Osteocyte (in vitro differentiated cells): ENCODE measurements around the gene HLA-B. TPM values are rescaled to one million over a fixed set of nuclear protein-coding genes. Genes with fewer than 3 reads are reported as not detected.
"Not testable (repeated sequence)": the region's sequence is repeated elsewhere in the genome, so short reads cannot be mapped to it uniquely, and the experiment has no call there.

Source experiments
- DNase-seq: peaks from one replicate; pipeline ENCODE4 v3.0.0; 2021; ENCODE audit warnings: mixed read lengths; ENCODE audit not compliant: unreplicated experiment; ENCODE audit errors: extremely low spot score
- H3K27ac Mint-ChIP-seq: one replicate; pipeline ENCODE4 v1.8.0; 2021; ENCODE audit warnings: mild to moderate bottlenecking, mixed read lengths; ENCODE audit not compliant: unreplicated experiment
- H3K27me3 Mint-ChIP-seq: one replicate; pipeline ENCODE4 v1.8.0; 2021; ENCODE audit warnings: mixed read lengths; ENCODE audit not compliant: unreplicated experiment
- H3K36me3 Mint-ChIP-seq: one replicate; pipeline ENCODE4 v1.8.0; 2021; ENCODE audit warnings: mixed read lengths; ENCODE audit not compliant: unreplicated experiment
- H3K4me1 Mint-ChIP-seq: one replicate; pipeline ENCODE4 v1.8.0; 2021; ENCODE audit warnings: mixed read lengths; ENCODE audit not compliant: unreplicated experiment
- H3K4me3 Mint-ChIP-seq: one replicate; pipeline ENCODE4 v1.8.0; 2021; ENCODE audit warnings: mild to moderate bottlenecking, moderate library complexity, mixed read lengths; ENCODE audit not compliant: unreplicated experiment
- H3K9me3 Mint-ChIP-seq: one replicate; pipeline ENCODE4 v1.8.0; 2021; ENCODE audit warnings: mixed read lengths; ENCODE audit not compliant: unreplicated experiment
- CTCF ChIP-seq: fragments of 200-600 bp; sonication (generic); IDR thresholded peaks from 2 replicates; pipeline ENCODE4 v1.5.0; 2021; ENCODE audit warnings: antibody characterized with exemption, mild to moderate bottlenecking, moderate library complexity
- long read RNA-seq: library from polyadenylated mRNA; unstranded; transcript quantifications from one replicate; pipeline ENCODE4 v2.0.0, GENCODE V29; 2021
- total RNA-seq: library from RNA; stranded (reverse); gene quantifications from 2 replicates; pipeline ENCODE4 v1.2.1, GENCODE V29; 2021

Gene HLA-B
- 642 and 768 TPM in 2 replicates for total RNA-seq
- long read RNA-seq, transcript HLA-B-249 (8 exons, 1,547 nt), result major isoform, 719 of 784 reads
- long read RNA-seq, partial matches to known transcripts, result 39 of 784 reads
- long read RNA-seq, other reads (novel, unspliced or antisense), result 24 of 784 reads

- peaks cover 50% of the 10 kb centered on the region for H3K27me3 Mint-ChIP-seq
- no peaks in the 10 kb centered on the region for H3K9me3 Mint-ChIP-seq
- H3K27ac Mint-ChIP-seq, result peak within 1 kb of the TSS; percentile 72
- H3K4me3 Mint-ChIP-seq, result peak within 1 kb of the TSS; percentile 85
- DNase-seq, result no peak
- peaks cover 26% of the 10 kb centered on the region for H3K36me3 Mint-ChIP-seq
- H3K4me1 Mint-ChIP-seq, result peaks cover 23% of the 10 kb centered on the region
- TF ChIP-seq CTCF, result no peak
These were observed at the start of gene HLA-B for GRCh38 chr6:31356946-31357466. Gene HLA-B (minus strand): TSS chr6:31357179. CDS start chr6:31357158, 21 bp downstream.

GRCh38 chr6:31405996-31406395 is 49.0 kb upstream of the HLA-B start:
- Mint-ChIP-seq H3K9me3 (peaks cover 6% of the 10 kb centered on the region), H3K27ac (no peak overlapping the region), H3K4me3 (no peak overlapping the region), H3K27me3 (no peaks in the 10 kb centered on the region), H3K4me1 (peaks cover 55% of the 10 kb centered on the region), H3K36me3 (peaks cover 8% of the 10 kb centered on the region)
- DNase-seq, result no peak
- TF ChIP-seq CTCF, result no peak

- H3K4me3 Mint-ChIP-seq, result peak overlapping the region; percentile 94
- not testable (repeated sequence) for H3K9me3 Mint-ChIP-seq, H3K27me3 Mint-ChIP-seq, DNase-seq, H3K36me3 Mint-ChIP-seq
- peak overlapping the region; percentile 93 for H3K27ac Mint-ChIP-seq
- peaks cover 66% of the 10 kb centered on the region for H3K4me1 Mint-ChIP-seq
These were observed 47.0 kb upstream of the HLA-B start for GRCh38 chr6:31404061-31404364.

GRCh38 chr6:31403283-31404060 is 46.5 kb upstream of the HLA-B start, which contains the start of gene MICA:
Gene MICA (plus strand): TSS chr6:31403595. CDS start chr6:31403633, 38 bp downstream.
- H3K27ac Mint-ChIP-seq, result peak within 1 kb of the TSS; percentile 93
- peak within 1 kb of the TSS; percentile 94 for H3K4me3 Mint-ChIP-seq
- peak; percentile 25 for TF ChIP-seq CTCF
- peak; percentile 94 for DNase-seq
- H3K9me3 Mint-ChIP-seq, result peaks cover 6% of the 10 kb centered on the region
- no peaks in the 10 kb centered on the region for H3K27me3 Mint-ChIP-seq
- peaks cover 69% of the 10 kb centered on the region for H3K4me1 Mint-ChIP-seq
- peaks cover 2% of the 10 kb centered on the region for H3K36me3 Mint-ChIP-seq

- Mint-ChIP-seq H3K27ac (peak overlapping the region; percentile 93), H3K9me3 (peaks cover 6% of the 10 kb centered on the region), H3K4me3 (peak overlapping the region; percentile 94), H3K4me1 (peaks cover 63% of the 10 kb centered on the region), H3K27me3 (no peaks in the 10 kb centered on the region), H3K36me3 (peaks cover under 1% of the 10 kb centered on the region)
- DNase-seq, result no peak
- no peak for TF ChIP-seq CTCF
These were observed 45.6 kb upstream of the HLA-B start for GRCh38 chr6:31402324-31403282.
